ENCODE data around the gene CYP4F22. TPM values are rescaled to one million over a fixed set of nuclear protein-coding genes. Genes with fewer than 3 reads are reported as not detected.

The CYP4F22 gene
- total RNA-seq, 1 experiment from 2014 or later, result 4.9 TPM

- Histone ChIP-seq H3K9me3 (ENCODE audit: control insufficient read depth in 1 of 2, insufficient read depth in 1 of 2, low read depth in 1 of 2, low read length in 2 of 2) (no peaks in the 10 kb centered on the region), H3K27ac (ENCODE audit: low read depth, low read length) (no peak overlapping the region), H3K9ac (ENCODE audit: low read length) (no peak overlapping the region), H4K20me1 (ENCODE audit: insufficient read depth) (no peaks in the 10 kb centered on the region), H3K4me2 (ENCODE audit: low read length) (no peak overlapping the region), H3K36me3 (ENCODE audit: control insufficient read depth in 1 of 2, insufficient read depth in 2 of 2, low read length in 2 of 2) (no peaks in the 10 kb centered on the region), H3K9me2 (ENCODE audit: insufficient read depth) (no peaks in the 10 kb centered on the region), H2AFZ (ENCODE audit: low read depth, low read length, poor library complexity, severe bottlenecking) (no peak overlapping the region), H3K4me1 (ENCODE audit: control insufficient read depth in 1 of 2, insufficient read depth in 2 of 2, low read length in 2 of 2) (peaks cover 0 to 7% of the 10 kb centered on the region in 2 experiments; a peak in 2 of 4 replicates), H3K27me3 (ENCODE audit: insufficient read depth, low read length) (no peaks in the 10 kb centered on the region), H3K79me2 (ENCODE audit: insufficient read depth, low read length) (no peaks in the 10 kb centered on the region), H3K4me3 (replicated peaks in 1 of 2; ENCODE audit: low read depth in 1 of 2, low read length in 2 of 2) (no peak overlapping the region)
- POLR2A ChIA-PET, result no interaction called here
- BruUV-seq (replicated peaks), result no TSS peak
- RAD21 ChIA-PET (ENCODE audit: low non-redundant PET in 1 of 2, low total read pairs in 2 of 2, uncharacterized antibody in 2 of 2, unreplicated experiment in 2 of 2), result no interaction called here
- TF ChIP-seq POLR2AphosphoS5 (IDR thresholded peaks at IDR 0.05; ENCODE audit: low read depth, low read length), result no peak
- TF ChIP-seq EZH2 (IDR thresholded peaks at IDR 0.05), result no peak
- TF ChIP-seq SRF (IDR thresholded peaks at IDR 0.05; ENCODE audit: low read depth), result no peak
- no peak for TF ChIP-seq SP1 (IDR thresholded peaks at IDR 0.05; ENCODE audit: low read depth)
- no peak for TF ChIP-seq POLR2A (IDR thresholded peaks at IDR 0.05; ENCODE audit: borderline replicate concordance, extremely low read depth, insufficient read depth, insufficient read length)
- DNase-seq (ENCODE audit: low read depth, low spot score), result no peak
- intact Hi-C loops (cut with micrococcal nuclease), result no loop called here
- ATAC-seq, result no peak
- CTCF ChIA-PET, result no interaction called here
These were observed 40.6 kb upstream of the CYP4F22 start for GRCh38 chr19:15467734-15468214.

DNA sequence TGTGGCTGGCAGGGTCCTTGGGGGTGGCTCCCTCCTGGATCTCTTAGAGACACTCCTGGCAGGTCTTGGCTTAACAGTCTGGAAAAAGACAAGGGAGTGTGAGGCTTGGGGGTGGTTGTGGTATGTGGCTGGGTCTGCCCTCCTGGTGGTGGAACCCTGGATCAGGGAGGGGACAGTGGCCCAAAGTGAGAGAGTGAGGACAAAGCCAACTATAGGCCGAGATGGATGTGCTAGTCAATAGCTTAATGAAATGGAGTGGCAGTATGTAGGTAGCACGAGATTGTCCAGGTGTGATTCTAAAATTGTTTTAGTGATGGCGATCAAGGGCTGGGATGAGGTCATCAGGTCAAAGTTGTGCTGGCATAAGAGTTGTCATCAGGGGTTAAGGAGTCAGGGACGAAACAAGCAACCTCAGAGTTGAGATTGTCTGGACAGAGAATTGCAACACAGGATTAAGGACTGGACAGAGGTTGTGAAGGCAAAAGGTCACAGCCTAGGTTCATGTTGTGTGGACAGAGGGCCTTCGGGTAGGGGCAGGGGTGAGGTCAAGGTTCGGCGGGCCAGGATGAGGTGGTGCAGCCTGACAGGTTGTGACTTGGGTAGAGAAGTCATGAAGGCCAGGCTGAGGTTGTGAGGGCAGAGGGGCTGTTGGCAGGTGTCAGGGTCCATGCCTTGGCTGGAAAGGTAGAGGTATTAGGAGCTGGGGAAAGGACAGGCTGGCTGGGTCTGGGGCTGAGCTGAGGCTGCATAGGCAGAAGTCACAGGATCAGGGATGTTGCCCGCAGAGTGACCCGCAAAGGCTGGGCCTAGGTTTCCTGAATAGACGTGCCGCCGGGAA is 39.4 kb upstream of the CYP4F22 start:
- H3K27me3 ChIP-seq (ENCODE audit: insufficient read depth, low read length), result no peaks in the 10 kb centered on the region
- no peaks in the 10 kb centered on the region for H3K36me3 ChIP-seq (ENCODE audit: control insufficient read depth in 1 of 2, insufficient read depth in 2 of 2, low read length in 2 of 2)
- no TSS peak for BruUV-seq (replicated peaks)
- no peak for DNase-seq (ENCODE audit: low read depth, low spot score)
- H3K4me1 ChIP-seq (ENCODE audit: control insufficient read depth in 1 of 2, insufficient read depth in 2 of 2, low read length in 2 of 2), result peaks cover 0 to 7% of the 10 kb centered on the region in 2 experiments; a peak in 2 of 4 replicates
- H4K20me1 ChIP-seq (ENCODE audit: insufficient read depth), result no peaks in the 10 kb centered on the region
- H3K9me3 ChIP-seq (ENCODE audit: control insufficient read depth in 1 of 2, insufficient read depth in 1 of 2, low read depth in 1 of 2, low read length in 2 of 2), result no peaks in the 10 kb centered on the region
- intact Hi-C loops (cut with micrococcal nuclease), result no loop called here
- no peaks in the 10 kb centered on the region for H3K79me2 ChIP-seq (ENCODE audit: insufficient read depth, low read length)
- ATAC-seq, result no peak
- ChIA-PET POLR2A (no interaction called here), CTCF (no interaction called here), RAD21 (ENCODE audit: low non-redundant PET in 1 of 2, low total read pairs in 2 of 2, uncharacterized antibody in 2 of 2, unreplicated experiment in 2 of 2) (no interaction called here)
- no peak overlapping the region for H3K27ac ChIP-seq (ENCODE audit: low read depth, low read length)
- H3K4me3 ChIP-seq (replicated peaks in 1 of 2; ENCODE audit: low read depth in 1 of 2, low read length in 2 of 2), result no peak overlapping the region
- H3K9me2 ChIP-seq (ENCODE audit: insufficient read depth), result no peaks in the 10 kb centered on the region
- H2AFZ ChIP-seq (ENCODE audit: low read depth, low read length, poor library complexity, severe bottlenecking), result no peak overlapping the region
- H3K4me2 ChIP-seq (ENCODE audit: low read length), result no peak overlapping the region
- H3K9ac ChIP-seq (ENCODE audit: low read length), result no peak overlapping the region
- TF ChIP-seq EZH2 (IDR thresholded peaks at IDR 0.05) (no peak), CEBPB (IDR thresholded peaks at IDR 0.05; ENCODE audit: low read depth) (no peak), TCF7L2 (IDR thresholded peaks at IDR 0.05; ENCODE audit: borderline replicate concordance, extremely low read depth, insufficient read depth, insufficient read length) (no peak), SIN3A (IDR thresholded peaks at IDR 0.05; ENCODE audit: low read depth) (no peak), ZNF274 (IDR thresholded peaks at IDR 0.05; ENCODE audit: low read depth, low read length) (no peak), POLR2AphosphoS5 (IDR thresholded peaks at IDR 0.05; ENCODE audit: low read depth, low read length) (no peak), RAD21 (IDR thresholded peaks at IDR 0.05; ENCODE audit: low read depth) (no peak), JUND (IDR thresholded peaks at IDR 0.05) (no peak), SRF (IDR thresholded peaks at IDR 0.05; ENCODE audit: low read depth) (no peak), ELF1 (IDR thresholded peaks at IDR 0.05; ENCODE audit: borderline replicate concordance, low read depth) (no peak), YY1 (IDR thresholded peaks at IDR 0.05; ENCODE audit: extremely low read depth, insufficient replicate concordance, low read depth, low read length) (no peak), CTCF (IDR thresholded peaks at IDR 0.05 in 2 of 3, conservative IDR thresholded peaks at IDR 0.05 in 1 of 3; ENCODE audit: borderline replicate concordance in 1 of 3, insufficient read depth in 1 of 3, low read depth in 2 of 3, low read length in 2 of 3) (no peak), POLR2A (IDR thresholded peaks at IDR 0.05; ENCODE audit: borderline replicate concordance, extremely low read depth, insufficient read depth, insufficient read length) (no peak), FOSL1 (IDR thresholded peaks at IDR 0.05; ENCODE audit: low read depth) (no peak)
- TF ChIP-seq, protein P1, sequence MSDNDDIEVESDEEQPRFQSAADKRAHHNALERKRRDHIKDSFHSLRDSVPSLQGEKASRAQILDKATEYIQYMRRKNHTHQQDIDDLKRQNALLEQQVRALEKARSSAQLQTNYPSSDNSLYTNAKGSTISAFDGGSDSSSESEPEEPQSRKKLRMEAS (IDR thresholded peaks at IDR 0.05), result no peak
- TF ChIP-seq, protein P2, sequence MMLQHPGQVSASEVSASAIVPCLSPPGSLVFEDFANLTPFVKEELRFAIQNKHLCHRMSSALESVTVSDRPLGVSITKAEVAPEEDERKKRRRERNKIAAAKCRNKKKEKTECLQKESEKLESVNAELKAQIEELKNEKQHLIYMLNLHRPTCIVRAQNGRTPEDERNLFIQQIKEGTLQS (IDR thresholded peaks at IDR 0.05), result no peak

All from HCT116 (cell line).